ENCODE data around the gene DMRT1.

Gene DMRT1

GRCh38 chr9:841371-842209 lies at the start of gene DMRT1:
Gene DMRT1, plus strand, starts transcription at chr9:841697. Its CDS starts 142 bp downstream, at chr9:841839.
- H3K9me3 ChIP-seq (ENCODE audit: low read length) = no peaks in the 10 kb centered on the region
- H3K36me3 ChIP-seq (ENCODE audit: insufficient read depth, low read length) = no peaks in the 10 kb centered on the region
- H3K4me3 ChIP-seq (ENCODE audit: low read length) = no peak within 1 kb of the TSS
- H3K4me1 ChIP-seq (ENCODE audit: insufficient read depth, low read length) = no peaks in the 10 kb centered on the region
- no peak within 1 kb of the TSS for H2AFZ ChIP-seq (ENCODE audit: low read depth, low read length)
- peaks cover 55% of the 10 kb centered on the region for H3K27me3 ChIP-seq (ENCODE audit: insufficient read depth, low read length)

GRCh38 chr9:792331-793260 lies 48.9 kb upstream of the DMRT1 start:
- Histone ChIP-seq H3K4me3 (ENCODE audit: low read length) (no peak overlapping the region), H3K27me3 (ENCODE audit: insufficient read depth, low read length) (no peaks in the 10 kb centered on the region), H3K9me3 (ENCODE audit: low read length) (no peaks in the 10 kb centered on the region), H3K36me3 (ENCODE audit: insufficient read depth, low read length) (no peaks in the 10 kb centered on the region), H2AFZ (ENCODE audit: low read depth, low read length) (no peak overlapping the region), H3K4me1 (ENCODE audit: insufficient read depth, low read length) (no peaks in the 10 kb centered on the region)

- no peaks in the 10 kb centered on the region for H3K36me3 ChIP-seq (ENCODE audit: insufficient read depth, low read length)
- H2AFZ ChIP-seq (ENCODE audit: low read depth, low read length) = no peak overlapping the region
- H3K4me3 ChIP-seq (ENCODE audit: low read length) = no peak overlapping the region
- H3K27me3 ChIP-seq (ENCODE audit: insufficient read depth, low read length) = no peaks in the 10 kb centered on the region
- no peaks in the 10 kb centered on the region for H3K9me3 ChIP-seq (ENCODE audit: low read length)
- no peaks in the 10 kb centered on the region for H3K4me1 ChIP-seq (ENCODE audit: insufficient read depth, low read length)
Measured at GRCh38 chr9:794386-794785, 47.1 kb upstream of the DMRT1 start.

GRCh38 chr9:795869-796268 lies 45.6 kb upstream of the DMRT1 start:
- Histone ChIP-seq H3K4me3 (ENCODE audit: low read length) (no peak overlapping the region), H3K36me3 (ENCODE audit: insufficient read depth, low read length) (no peaks in the 10 kb centered on the region), H2AFZ (ENCODE audit: low read depth, low read length) (no peak overlapping the region), H3K9me3 (ENCODE audit: low read length) (no peaks in the 10 kb centered on the region), H3K4me1 (ENCODE audit: insufficient read depth, low read length) (no peaks in the 10 kb centered on the region), H3K27me3 (ENCODE audit: insufficient read depth, low read length) (no peaks in the 10 kb centered on the region)

- no peak overlapping the region for H2AFZ ChIP-seq (ENCODE audit: low read depth, low read length)
- H3K27me3 ChIP-seq (ENCODE audit: insufficient read depth, low read length) = no peaks in the 10 kb centered on the region
- H3K4me1 ChIP-seq (ENCODE audit: insufficient read depth, low read length) = no peaks in the 10 kb centered on the region
- H3K36me3 ChIP-seq (ENCODE audit: insufficient read depth, low read length) = no peaks in the 10 kb centered on the region
- no peaks in the 10 kb centered on the region for H3K9me3 ChIP-seq (ENCODE audit: low read length)
- H3K4me3 ChIP-seq (ENCODE audit: low read length) = no peak overlapping the region
Measured at GRCh38 chr9:800591-801150, 40.8 kb upstream of the DMRT1 start.

- Histone ChIP-seq H3K4me3 (ENCODE audit: low read length) (no peak overlapping the region), H3K27me3 (ENCODE audit: insufficient read depth, low read length) (no peaks in the 10 kb centered on the region), H3K36me3 (ENCODE audit: insufficient read depth, low read length) (no peaks in the 10 kb centered on the region), H3K4me1 (ENCODE audit: insufficient read depth, low read length) (no peaks in the 10 kb centered on the region), H2AFZ (ENCODE audit: low read depth, low read length) (no peak overlapping the region), H3K9me3 (ENCODE audit: low read length) (no peaks in the 10 kb centered on the region)
Measured at GRCh38 chr9:801399-802071, 40.0 kb upstream of the DMRT1 start.

- Histone ChIP-seq H3K36me3 (ENCODE audit: insufficient read depth, low read length) (no peaks in the 10 kb centered on the region), H3K4me3 (ENCODE audit: low read length) (no peak overlapping the region), H3K27me3 (ENCODE audit: insufficient read depth, low read length) (no peaks in the 10 kb centered on the region), H3K9me3 (ENCODE audit: low read length) (no peaks in the 10 kb centered on the region), H2AFZ (ENCODE audit: low read depth, low read length) (no peak overlapping the region), H3K4me1 (ENCODE audit: insufficient read depth, low read length) (no peaks in the 10 kb centered on the region)
Measured at GRCh38 chr9:804026-804425, 37.5 kb upstream of the DMRT1 start.

- Histone ChIP-seq H3K9me3 (ENCODE audit: low read length) (no peaks in the 10 kb centered on the region), H2AFZ (ENCODE audit: low read depth, low read length) (no peak overlapping the region), H3K4me3 (ENCODE audit: low read length) (no peak overlapping the region), H3K36me3 (ENCODE audit: insufficient read depth, low read length) (no peaks in the 10 kb centered on the region), H3K4me1 (ENCODE audit: insufficient read depth, low read length) (no peaks in the 10 kb centered on the region), H3K27me3 (ENCODE audit: insufficient read depth, low read length) (no peaks in the 10 kb centered on the region)
Measured at GRCh38 chr9:805151-805550, 36.3 kb upstream of the DMRT1 start.

GRCh38 chr9:806285-807156 lies 35.0 kb upstream of the DMRT1 start:
- no peaks in the 10 kb centered on the region for H3K4me1 ChIP-seq (ENCODE audit: insufficient read depth, low read length)
- H3K27me3 ChIP-seq (ENCODE audit: insufficient read depth, low read length) = no peaks in the 10 kb centered on the region
- H2AFZ ChIP-seq (ENCODE audit: low read depth, low read length) = no peak overlapping the region
- no peak overlapping the region for H3K4me3 ChIP-seq (ENCODE audit: low read length)
- no peaks in the 10 kb centered on the region for H3K36me3 ChIP-seq (ENCODE audit: insufficient read depth, low read length)
- H3K9me3 ChIP-seq (ENCODE audit: low read length) = no peaks in the 10 kb centered on the region

- Histone ChIP-seq H2AFZ (ENCODE audit: low read depth, low read length) (no peak overlapping the region), H3K4me1 (ENCODE audit: insufficient read depth, low read length) (no peaks in the 10 kb centered on the region), H3K4me3 (ENCODE audit: low read length) (no peak overlapping the region), H3K9me3 (ENCODE audit: low read length) (no peaks in the 10 kb centered on the region), H3K36me3 (ENCODE audit: insufficient read depth, low read length) (no peaks in the 10 kb centered on the region), H3K27me3 (ENCODE audit: insufficient read depth, low read length) (no peaks in the 10 kb centered on the region)
Measured at GRCh38 chr9:811106-811531, 30.4 kb upstream of the DMRT1 start.

- H3K36me3 ChIP-seq (ENCODE audit: insufficient read depth, low read length) = no peaks in the 10 kb centered on the region
- H3K4me1 ChIP-seq (ENCODE audit: insufficient read depth, low read length) = no peaks in the 10 kb centered on the region
- H3K9me3 ChIP-seq (ENCODE audit: low read length) = no peaks in the 10 kb centered on the region
- no peak overlapping the region for H3K4me3 ChIP-seq (ENCODE audit: low read length)
- no peaks in the 10 kb centered on the region for H3K27me3 ChIP-seq (ENCODE audit: insufficient read depth, low read length)
- H2AFZ ChIP-seq (ENCODE audit: low read depth, low read length) = no peak overlapping the region
Measured at GRCh38 chr9:818958-819357, 22.5 kb upstream of the DMRT1 start.
